Coronary artery (tissue), 2 donors: ENCODE data around the gene FFAR1.
A peak's percentile ranks its signal among the peaks of the same experiment; 100 is the strongest.

Source experiments
- DNase-seq: peaks from one replicate; pipeline ENCODE4 v3.0.0-alpha.2; 2017; ENCODE audit warnings: low spot score
- H3K27ac ChIP-seq, 2 donors: fragments of 200-600 bp; sonication (generic); one replicate each; pipeline ENCODE4 v1.5.1; 2016 to 2019
- H3K4me3 ChIP-seq: fragments of 200-600 bp; sonication (generic); 2 replicates; pipeline ENCODE4 v1.5.1; 2016; ENCODE audit warnings: mild to moderate bottlenecking, moderate library complexity
- CTCF ChIP-seq: fragments of 200-600 bp; sonication (generic); IDR thresholded peaks from one replicate; pipeline ENCODE4 v1.5.1; 2019; ENCODE audit warnings: antibody characterized with exemption

Gene FFAR1, protein sequence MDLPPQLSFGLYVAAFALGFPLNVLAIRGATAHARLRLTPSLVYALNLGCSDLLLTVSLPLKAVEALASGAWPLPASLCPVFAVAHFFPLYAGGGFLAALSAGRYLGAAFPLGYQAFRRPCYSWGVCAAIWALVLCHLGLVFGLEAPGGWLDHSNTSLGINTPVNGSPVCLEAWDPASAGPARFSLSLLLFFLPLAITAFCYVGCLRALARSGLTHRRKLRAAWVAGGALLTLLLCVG (N-terminal part only)

DNA sequence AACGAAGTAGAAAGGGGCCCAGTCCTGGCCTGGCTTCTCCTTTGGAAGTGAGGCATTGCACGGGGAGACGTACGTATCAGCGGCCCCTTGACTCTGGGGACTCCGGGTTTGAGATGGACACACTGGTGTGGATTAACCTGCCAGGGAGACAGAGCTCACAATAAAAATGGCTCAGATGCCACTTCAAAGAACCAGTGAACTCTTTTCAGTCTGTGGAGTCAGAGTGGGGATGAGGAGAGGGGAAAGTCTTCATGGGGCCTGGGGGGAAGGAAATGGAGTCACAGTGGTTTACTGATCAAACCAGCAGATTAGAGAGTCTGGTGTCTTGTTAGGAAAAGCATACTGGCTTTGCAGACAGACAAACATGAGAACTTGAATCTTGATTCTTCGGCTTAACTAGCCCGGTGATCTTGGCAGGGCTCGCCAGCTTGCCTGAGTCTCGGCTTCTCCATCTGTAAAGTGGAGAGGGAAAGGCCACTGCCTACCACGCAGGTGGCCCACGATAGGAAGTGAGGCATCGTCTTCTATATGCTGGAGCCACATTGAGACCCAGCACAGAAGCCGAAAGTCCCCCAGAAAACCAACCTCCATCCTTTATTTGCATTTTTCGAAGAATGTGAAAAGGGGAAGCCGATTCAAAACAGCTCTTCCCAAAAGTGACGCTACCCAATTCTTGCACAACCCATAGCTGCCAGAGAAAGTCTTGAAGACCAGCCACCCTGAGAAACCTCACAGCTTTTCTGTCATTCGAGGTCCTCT lies at the start of gene FFAR1:
Gene FFAR1 (plus strand): TSS at position 732 of the 759 bp plus-strand sequence. CDS start 3,650 bp downstream, outside the sequence.
- no peak within 1 kb of the TSS for H3K4me3 ChIP-seq
- DNase-seq, result peak; percentile 62
- no peak for TF ChIP-seq CTCF
- no peak within 1 kb of the TSS for H3K27ac ChIP-seq

DNA sequence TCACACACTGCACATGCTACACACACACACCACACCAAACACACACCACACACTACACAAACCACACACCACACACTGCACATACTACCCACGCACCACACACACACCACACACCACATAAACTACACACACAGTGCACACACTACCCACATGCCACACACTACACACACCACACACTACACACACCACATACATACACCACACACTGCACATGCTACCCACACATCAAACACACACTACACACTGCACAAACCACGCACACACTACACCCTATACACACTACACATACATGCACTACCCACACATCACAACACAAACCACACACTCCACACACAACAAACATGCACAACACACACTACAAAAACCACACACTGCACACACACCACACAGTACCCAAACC lies 49.8 kb upstream of the FFAR1 start:
- no peak overlapping the region for H3K4me3 ChIP-seq
- H3K27ac ChIP-seq, result no peak overlapping the region
- no peak for TF ChIP-seq CTCF
- no peak for DNase-seq

GRCh38 chr19:35298561-35298972 lies 49.1 kb upstream of the FFAR1 start:
- no peak for DNase-seq
- TF ChIP-seq CTCF, result no peak
- no peak overlapping the region for H3K27ac ChIP-seq
- H3K4me3 ChIP-seq, result no peak overlapping the region

GRCh38 chr19:35299523-35300338 lies 48.0 kb upstream of the FFAR1 start:
- no peak overlapping the region for H3K27ac ChIP-seq
- no peak for DNase-seq
- no peak for TF ChIP-seq CTCF
- H3K4me3 ChIP-seq, result no peak overlapping the region

DNA sequence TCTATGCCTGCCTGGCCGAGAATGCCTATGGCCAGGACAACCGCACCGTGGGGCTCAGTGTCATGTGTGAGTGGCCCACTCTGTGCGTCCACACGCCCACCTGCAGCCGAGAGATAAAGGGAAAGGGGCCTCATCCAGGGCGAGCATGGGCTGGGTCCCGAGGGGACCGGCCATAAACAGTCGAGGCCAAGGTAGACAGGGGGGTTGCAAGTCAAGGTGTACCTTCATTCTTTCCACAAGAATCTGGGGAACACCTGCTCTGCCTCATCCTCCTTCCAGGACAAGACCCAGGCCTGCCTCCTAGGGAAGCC lies 47.4 kb upstream of the FFAR1 start:
- Histone ChIP-seq H3K27ac (no peak overlapping the region), H3K4me3 (no peak overlapping the region)
- no peak for TF ChIP-seq CTCF
- no peak for DNase-seq

DNA sequence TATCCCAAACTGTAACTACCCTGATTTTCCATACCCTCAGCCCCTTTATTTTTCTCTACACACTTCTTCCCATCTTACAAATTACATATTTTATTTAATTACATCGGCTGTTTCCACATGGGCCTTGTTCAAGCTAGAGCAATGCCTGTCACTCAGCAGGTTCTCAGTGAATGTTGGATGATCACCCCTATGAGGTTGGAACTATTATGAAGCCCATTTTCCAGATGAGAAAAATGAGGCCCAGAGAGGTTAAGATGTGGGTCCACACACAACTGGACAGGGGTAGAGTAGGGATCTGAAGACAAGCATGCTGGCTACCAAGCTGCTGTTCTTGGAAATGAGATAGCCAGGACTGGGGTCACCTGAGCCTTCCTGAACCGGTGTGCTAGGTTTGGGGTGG lies 45.7 kb upstream of the FFAR1 start:
- no peak for DNase-seq
- Histone ChIP-seq H3K27ac (no peak overlapping the region), H3K4me3 (no peak overlapping the region)
- TF ChIP-seq CTCF, result no peak
